Fibroblast of the aortic adventitia (primary cell): ENCODE measurements around the gene HTR5A. TPM values are rescaled to one million over a fixed set of nuclear protein-coding genes. Genes with fewer than 3 reads are reported as not detected.

Source experiments
- DNase-seq: peaks from one replicate; pipeline ENCODE4 v3.0.0-alpha.2; 2010; ENCODE audit warnings: low read depth
- H3K4me3 ChIP-seq: 2 replicates; pipeline ENCODE4 v1.5.1; 2011; ENCODE audit warnings: low read depth, mild to moderate bottlenecking, control low read depth, low read length, moderate library complexity
- small RNA-seq: library from RNA; depleted of rRNA; stranded (forward); fragments of <200 nt; gene quantifications from one replicate; pipeline ENCODE3, GENCODE V24; 2012
- total RNA-seq: library from RNA; depleted of rRNA; stranded (reverse); fragments of >200 nt; gene quantifications from 2 replicates; pipeline ENCODE4 v1.2.3, GENCODE V29; 2012; ENCODE audit warnings: low replicate concordance
- TF ChIP-seq, protein P1 (sequence below): IDR thresholded peaks from 2 replicates; pipeline ENCODE4 v1.5.1; 2011; ENCODE audit warnings: mild to moderate bottlenecking, low read length, control low read depth, inconsistent platforms; ENCODE audit not compliant: insufficient read depth

The HTR5A gene
- total RNA-seq, 1 donor = not detected

DNA sequence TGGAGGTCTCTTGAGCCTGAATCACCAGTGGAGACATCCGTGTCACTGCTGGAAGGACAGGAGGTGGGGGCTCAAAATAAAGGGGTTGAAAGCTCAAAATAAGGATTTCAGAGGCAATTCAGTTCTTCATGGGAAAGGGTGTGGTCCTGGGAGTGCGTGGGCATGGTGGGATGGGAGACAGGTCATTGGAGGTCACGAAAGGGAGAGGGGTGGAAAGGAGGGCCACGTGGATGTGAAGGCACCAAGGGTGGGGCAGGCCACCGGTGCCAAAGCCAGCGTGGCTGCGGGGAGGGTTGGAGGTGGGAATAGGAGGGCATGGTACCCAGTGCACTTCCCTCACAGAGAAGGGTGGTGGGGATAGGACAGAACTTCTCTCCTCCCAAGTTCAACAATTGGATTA, 59.7 kb downstream of the HTR5A start:
- no peak overlapping the region for H3K4me3 ChIP-seq
- TF ChIP-seq, protein P1, sequence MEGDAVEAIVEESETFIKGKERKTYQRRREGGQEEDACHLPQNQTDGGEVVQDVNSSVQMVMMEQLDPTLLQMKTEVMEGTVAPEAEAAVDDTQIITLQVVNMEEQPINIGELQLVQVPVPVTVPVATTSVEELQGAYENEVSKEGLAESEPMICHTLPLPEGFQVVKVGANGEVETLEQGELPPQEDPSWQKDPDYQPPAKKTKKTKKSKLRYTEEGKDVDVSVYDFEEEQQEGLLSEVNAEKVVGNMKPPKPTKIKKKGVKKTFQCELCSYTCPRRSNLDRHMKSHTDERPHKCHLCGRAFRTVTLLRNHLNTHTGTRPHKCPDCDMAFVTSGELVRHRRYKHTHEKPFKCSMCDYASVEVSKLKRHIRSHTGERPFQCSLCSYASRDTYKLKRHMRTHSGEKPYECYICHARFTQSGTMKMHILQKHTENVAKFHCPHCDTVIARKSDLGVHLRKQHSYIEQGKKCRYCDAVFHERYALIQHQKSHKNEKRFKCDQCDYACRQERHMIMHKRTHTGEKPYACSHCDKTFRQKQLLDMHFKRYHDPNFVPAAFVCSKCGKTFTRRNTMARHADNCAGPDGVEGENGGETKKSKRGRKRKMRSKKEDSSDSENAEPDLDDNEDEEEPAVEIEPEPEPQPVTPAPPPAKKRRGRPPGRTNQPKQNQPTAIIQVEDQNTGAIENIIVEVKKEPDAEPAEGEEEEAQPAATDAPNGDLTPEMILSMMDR = no peak
- DNase-seq = no peak

DNA sequence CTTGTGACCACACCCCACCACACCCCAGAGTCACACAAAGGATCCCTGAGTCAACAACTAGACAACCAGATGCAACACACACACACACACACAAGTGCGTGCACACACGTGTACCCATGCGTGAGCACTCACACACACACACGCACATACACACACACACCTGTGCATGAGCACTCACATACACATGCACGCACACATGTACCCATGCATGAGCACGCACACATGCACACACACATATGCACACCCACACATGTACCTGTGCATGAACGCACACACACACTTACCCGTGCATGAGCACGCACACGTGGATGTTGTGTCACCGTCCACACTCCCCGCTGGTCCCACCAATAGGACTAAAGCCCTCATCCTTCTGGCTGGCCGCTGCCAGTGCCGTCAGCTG, 60.4 kb downstream of the HTR5A start:
- DNase-seq = no peak
- H3K4me3 ChIP-seq = no peak overlapping the region
- TF ChIP-seq, protein P1 = no peak

DNA sequence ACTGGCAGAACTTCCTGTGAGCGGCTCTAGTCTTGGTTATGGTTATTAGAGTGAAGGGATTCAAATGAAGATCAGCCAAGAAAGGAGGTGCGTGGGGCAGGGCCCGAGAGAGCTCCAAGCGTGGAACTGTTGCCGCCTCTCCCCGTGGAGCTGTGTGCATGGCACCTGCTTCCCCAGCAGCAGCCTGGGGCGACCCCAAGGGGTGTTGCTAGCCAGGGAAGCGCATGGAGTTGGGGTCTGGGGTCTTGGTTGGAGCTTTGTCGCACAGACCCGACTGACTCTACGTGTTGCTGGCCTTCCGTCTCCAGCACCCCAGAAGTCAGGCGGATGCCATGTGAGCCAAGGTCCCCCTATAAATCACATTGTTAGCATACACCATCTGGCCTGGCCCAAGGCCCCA, 61.0 kb downstream of the HTR5A start:
- DNase-seq = no peak
- no peak overlapping the region for H3K4me3 ChIP-seq
- TF ChIP-seq, protein P1 = no peak

DNA sequence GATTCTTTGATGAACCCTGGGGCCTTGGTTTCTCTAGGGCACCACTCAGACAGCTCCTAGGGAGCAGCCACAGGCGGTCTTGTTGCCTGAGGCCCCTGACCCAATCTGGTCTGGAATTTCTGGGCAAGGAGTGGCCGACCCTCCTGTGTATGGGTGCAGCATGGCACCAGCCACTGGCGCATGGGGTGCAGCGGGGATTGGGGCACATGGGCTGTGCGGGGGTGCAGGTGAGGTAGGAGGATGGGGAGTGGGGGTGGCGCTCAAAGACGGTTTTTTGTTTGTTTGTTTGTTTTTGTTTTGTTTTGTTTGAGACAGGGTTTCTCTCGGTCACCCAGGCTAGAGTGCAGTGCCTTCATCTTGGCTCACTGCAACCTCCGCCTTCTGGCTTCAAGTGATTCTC, 62.3 kb downstream of the HTR5A start:
- TF ChIP-seq, protein P1 = no peak
- H3K4me3 ChIP-seq = no peak overlapping the region
- no peak for DNase-seq

DNA sequence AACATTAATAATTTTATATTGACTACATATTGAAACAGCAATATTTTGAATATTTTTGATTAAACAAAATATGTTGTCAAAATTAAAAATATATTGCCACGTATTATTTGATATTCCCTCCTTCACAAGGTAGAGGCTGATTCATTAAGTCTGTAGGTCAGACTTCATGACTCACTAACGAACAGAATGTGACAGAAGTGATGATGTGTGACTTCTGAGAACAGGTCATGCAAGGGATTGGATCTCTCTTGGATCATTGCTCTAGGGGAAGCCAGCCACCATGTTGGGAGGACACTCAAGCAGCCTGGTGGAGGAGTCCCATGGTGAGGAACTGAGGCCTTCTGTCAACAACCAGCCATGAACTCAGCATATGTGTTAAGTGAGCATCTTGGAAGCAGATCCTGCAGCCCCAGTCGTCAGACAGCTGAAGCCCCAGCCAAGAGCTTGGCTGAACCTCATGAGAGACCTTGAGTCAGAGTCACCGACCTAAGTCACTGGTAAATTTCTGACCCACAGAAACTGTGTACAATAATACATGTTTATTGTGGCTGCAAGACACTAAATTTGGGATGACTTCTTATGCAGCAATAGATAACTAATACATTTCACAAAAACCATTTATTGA, 66.6 kb downstream of the HTR5A start:
- TF ChIP-seq, protein P1 = no peak
- H3K4me3 ChIP-seq = no peak overlapping the region
- no peak for DNase-seq

Small RNA genes within 50 kb of the gene (small RNA-seq; reads per million reads assigned to genes)
- not detected for gene AC092628.1

Other genes starting within 250 kb of the HTR5A start
- gene PAXIP1, start 67.2 kb upstream of the HTR5A start, total RNA-seq = 12.2 and 13.5 TPM in 2 replicates
- 79.6 and 313 TPM in 2 replicates for gene INSIG1, start 227.6 kb downstream of the HTR5A start, total RNA-seq